Measurements from ENCODE around the gene USP6NL.

The USP6NL gene

GRCh38 chr10:11409357-11409756 lies 202.1 kb downstream of the USP6NL start:
- in situ Hi-C loops (cut with MboI; ENCODE audit: low pct_unique_long_range_greater_than_20kb, low sequenced_read_pairs) = no loop called here
- no peak for DNase-seq

GRCh38 chr10:11407939-11408338 lies 203.5 kb downstream of the USP6NL start:
- in situ Hi-C loops (cut with MboI; ENCODE audit: low pct_unique_long_range_greater_than_20kb, low sequenced_read_pairs) = no loop called here
- DNase-seq = no peak

GRCh38 chr10:11406746-11407145 lies 204.7 kb downstream of the USP6NL start:
- in situ Hi-C loops (cut with MboI; ENCODE audit: low pct_unique_long_range_greater_than_20kb, low sequenced_read_pairs) = no loop called here
- DNase-seq = no peak

- in situ Hi-C loops (cut with MboI; ENCODE audit: low pct_unique_long_range_greater_than_20kb, low sequenced_read_pairs) = no loop called here
- no peak for DNase-seq
These were observed 206.5 kb downstream of the USP6NL start for GRCh38 chr10:11404901-11405300.

Measured in KBM-7 (cell line).